ENCODE measurements around the gene COL6A6.
"Not testable (repeated sequence)": the region's sequence is repeated elsewhere in the genome, so short reads cannot be mapped to it uniquely, and the experiment has no call there.

COL6A6 gene

DNA sequence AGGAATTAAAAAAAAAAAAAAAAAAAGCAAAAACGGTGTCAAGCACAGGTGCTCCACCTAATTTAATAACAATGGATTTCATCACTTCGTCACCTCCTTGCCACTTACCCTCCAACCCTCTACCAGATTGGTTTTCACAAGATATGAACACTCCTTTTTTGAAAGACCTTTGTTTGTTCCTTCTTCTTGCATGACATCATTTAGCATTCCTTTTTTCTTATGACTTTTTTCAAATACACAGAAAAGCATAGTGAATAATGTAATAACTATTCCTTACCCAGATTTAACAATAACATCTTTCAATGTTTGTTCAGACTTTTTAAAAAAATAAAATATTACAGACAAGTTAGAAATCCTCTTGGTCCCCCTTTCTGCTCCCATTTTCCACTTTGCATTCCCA, 16.3 kb downstream of the COL6A6 start:
- no peak for DNase-seq

DNA sequence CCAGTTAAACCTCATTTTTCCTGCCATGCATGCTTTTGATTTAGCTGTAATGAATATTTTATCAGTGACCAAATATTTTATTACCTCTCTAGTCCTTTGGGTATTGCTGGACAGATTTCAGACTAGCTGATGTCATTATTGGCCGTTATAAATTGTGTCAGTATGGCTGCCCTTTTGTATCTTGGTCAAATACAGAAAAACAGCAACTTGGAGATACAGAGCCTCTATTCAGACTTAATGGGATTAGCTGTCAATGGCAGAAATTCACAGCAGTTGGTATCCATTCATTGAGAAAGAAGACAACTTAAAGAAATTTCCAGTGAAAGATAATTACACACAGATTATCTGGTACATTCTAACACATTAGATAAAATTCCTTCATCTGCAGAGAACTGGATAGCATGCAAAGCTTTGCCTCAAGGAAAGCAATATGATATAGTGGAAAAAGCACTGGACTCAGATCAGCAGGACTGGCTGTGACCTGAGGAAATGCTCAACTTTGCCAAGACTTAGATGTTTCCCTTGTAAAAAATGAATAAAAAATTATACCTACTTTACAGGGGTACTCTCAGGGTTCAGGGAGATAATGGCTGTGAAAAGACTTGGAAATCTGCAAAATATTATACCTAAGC, 20.8 kb downstream of the COL6A6 start:
- no peak for DNase-seq

- no peak for DNase-seq
Observed at GRCh38 chr3:130539005-130539404, 22.0 kb downstream of the COL6A6 start.

DNA sequence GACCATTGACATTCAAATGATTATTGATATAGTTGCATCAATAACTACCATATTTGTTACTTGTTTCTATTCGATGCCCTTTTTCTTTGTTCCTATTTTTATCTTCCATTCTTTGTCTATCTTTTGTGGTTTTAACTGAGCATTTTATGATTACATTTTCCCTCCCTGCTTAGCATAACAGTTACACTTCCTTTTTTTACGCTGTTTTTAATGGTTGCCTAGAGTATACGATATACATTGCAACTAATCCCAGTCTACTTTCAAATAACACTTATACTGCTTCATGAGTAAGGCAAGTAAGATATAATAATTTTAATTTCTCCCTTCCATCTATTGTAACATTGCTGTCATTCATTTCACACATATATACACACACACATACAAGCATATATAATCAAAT, 26.3 kb downstream of the COL6A6 start:
- no peak for DNase-seq

DNA sequence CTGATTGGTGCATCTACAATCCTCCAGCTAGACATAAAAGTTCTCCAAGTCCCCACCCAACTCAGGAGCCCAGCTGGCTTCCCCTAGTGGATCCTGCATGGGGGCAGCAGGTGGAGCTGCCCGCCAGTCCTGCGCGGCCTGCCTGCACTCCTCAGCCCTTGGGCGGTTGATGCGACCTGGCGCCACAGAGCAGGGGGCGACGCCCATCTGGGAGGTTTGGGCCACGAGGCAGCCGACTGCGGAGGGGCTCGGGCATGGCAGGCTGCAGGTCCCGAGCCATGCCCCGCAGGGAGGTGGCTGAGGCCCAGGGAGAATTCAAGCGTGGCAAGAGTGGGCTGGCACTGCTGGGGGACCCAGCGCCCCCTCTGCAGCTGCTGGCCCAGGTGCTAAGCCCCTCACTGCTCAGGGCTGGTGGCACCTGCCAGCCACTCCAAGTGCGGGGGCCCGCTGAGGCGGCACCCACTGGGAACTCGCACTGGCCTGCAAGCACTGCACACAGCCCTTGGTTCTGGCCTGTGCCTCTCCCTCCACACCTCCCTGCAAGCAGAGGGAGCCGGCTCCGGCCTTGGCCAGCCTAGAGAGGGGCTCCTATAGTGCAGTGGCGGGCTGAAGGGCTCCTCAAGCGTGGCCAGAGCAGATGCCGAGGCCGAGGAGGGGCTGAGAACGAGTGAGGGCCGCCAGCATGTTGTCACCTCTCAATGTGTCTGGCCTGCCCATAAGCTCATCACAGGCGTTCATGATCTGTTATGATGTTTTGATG, 30.1 kb downstream of the COL6A6 start:
- no peak for DNase-seq

GRCh38 chr3:130547680-130548065, 30.7 kb downstream of the COL6A6 start:
- not testable (repeated sequence) for DNase-seq

DNA sequence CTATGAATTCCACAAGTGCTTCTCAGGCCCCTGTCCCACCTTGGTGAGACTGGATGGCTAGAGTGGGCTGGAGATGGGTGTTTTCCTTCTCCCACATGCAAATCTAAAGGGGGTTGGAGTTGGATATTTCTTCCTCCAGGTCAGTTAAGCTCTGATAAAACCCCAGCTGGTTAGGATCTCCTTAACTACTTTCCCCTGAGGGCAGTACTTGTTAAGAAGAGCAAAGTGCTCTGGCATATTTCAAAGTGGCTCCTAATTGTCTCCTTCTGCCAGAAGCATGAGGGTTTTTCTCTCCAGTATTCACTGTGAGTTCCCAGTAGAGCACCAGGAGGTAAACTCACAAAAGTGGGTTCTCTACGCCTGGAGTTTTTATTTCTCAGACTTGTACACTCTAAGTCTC, 31.4 kb downstream of the COL6A6 start:
- no peak for DNase-seq

GRCh38 chr3:130557336-130558035, 40.5 kb downstream of the COL6A6 start:
- no peak for DNase-seq

GRCh38 chr3:130558366-130558765, 41.4 kb downstream of the COL6A6 start:
- DNase-seq: no peak

DNA sequence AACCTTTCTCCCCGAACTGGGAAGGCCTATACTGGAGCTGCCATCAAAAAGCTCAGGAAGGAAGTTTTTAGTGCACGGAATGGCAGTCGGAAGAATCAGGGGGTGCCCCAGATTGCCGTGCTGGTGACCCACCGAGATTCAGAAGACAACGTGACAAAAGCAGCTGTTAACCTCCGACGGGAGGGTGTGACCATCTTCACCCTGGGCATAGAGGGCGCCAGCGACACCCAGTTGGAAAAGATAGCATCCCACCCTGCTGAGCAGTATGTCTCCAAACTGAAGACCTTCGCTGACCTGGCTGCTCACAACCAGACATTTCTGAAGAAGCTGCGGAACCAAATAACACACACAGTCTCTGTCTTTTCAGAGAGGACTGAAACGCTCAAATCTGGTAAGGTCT, 48.2 kb downstream of the COL6A6 start:
- no peak for DNase-seq
